Nephron progenitor cell (in vitro differentiated cells): Measurements from ENCODE around the gene NEAT1.

Experiments used
- DNase-seq: peaks from one replicate; pipeline ENCODE4 v3.0.0; 2021
- H3K27ac Mint-ChIP-seq: 2 replicates; pipeline ENCODE4 v1.8.0; 2021; ENCODE audit warnings: mild to moderate bottlenecking, moderate library complexity, mixed read lengths
- H3K27me3 Mint-ChIP-seq: 2 replicates; pipeline ENCODE4 v1.8.0; 2021; ENCODE audit warnings: mild to moderate bottlenecking, low read depth, mixed read lengths; ENCODE audit not compliant: poor library complexity
- H3K36me3 Mint-ChIP-seq: 2 replicates; pipeline ENCODE4 v1.8.0; 2021; ENCODE audit warnings: low read depth, mixed read lengths
- H3K4me1 Mint-ChIP-seq: 2 replicates; pipeline ENCODE4 v1.8.0; 2021; ENCODE audit warnings: mixed read lengths
- H3K4me3 Mint-ChIP-seq: 2 replicates; pipeline ENCODE4 v1.8.0; 2021; ENCODE audit warnings: mild to moderate bottlenecking, moderate library complexity, mixed read lengths
- H3K9me3 Mint-ChIP-seq: 2 replicates; pipeline ENCODE4 v1.8.0; 2021; ENCODE audit warnings: mild to moderate bottlenecking, moderate library complexity, mixed read lengths
- TF ChIP-seq, protein P1 (sequence below): fragments of 200-600 bp; sonication (generic); IDR thresholded peaks from 2 replicates; pipeline ENCODE4 v1.5.0; 2021; ENCODE audit warnings: antibody characterized with exemption

The NEAT1 gene

DNA sequence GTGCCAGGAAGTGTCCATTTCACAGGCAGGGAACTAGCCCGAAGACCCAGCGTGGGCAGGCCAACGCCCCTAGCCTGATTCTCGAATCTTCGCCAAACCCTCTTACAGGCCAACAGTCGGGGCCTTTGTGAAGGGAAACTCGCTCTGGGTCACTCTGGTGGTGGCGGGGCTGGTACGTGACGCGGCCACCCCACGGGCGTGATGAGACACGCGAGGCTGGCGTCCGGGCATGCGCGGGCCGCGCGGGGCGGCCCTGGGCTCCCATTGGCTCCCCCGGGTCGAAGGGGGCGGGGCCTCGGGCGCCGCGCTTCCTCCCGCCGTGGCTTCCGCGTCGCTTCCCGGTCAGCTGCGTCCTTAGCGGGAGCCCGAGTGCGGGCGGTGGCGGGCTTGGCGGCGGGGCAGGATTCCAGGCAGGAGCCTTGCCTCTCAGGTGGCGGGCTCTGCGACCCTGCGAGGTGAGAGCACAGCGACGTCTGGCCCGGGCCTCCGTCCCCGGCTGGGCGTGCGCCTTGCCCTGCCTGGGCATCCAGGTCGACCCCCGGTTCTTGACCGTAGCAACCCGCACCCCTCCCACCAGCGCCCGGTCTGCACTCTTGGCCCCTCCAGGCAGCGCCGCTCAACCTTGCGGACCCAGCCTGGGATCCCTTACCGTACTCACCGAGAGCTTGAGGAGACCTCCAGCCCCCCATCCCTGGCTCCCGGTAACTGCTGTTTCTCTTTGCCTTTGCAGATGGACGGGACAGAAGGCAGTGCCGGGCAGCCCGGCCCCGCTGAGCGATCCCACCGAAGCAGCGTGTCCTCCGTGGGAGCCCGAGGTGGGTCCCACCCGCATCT is 36.1 kb upstream of the NEAT1 start, which contains the start of gene FRMD8:
FRMD8 (plus strand) TSS at position 331 of the 834 bp plus-strand sequence; CDS start at position 731, 400 bp downstream.
- TF ChIP-seq, protein P1, sequence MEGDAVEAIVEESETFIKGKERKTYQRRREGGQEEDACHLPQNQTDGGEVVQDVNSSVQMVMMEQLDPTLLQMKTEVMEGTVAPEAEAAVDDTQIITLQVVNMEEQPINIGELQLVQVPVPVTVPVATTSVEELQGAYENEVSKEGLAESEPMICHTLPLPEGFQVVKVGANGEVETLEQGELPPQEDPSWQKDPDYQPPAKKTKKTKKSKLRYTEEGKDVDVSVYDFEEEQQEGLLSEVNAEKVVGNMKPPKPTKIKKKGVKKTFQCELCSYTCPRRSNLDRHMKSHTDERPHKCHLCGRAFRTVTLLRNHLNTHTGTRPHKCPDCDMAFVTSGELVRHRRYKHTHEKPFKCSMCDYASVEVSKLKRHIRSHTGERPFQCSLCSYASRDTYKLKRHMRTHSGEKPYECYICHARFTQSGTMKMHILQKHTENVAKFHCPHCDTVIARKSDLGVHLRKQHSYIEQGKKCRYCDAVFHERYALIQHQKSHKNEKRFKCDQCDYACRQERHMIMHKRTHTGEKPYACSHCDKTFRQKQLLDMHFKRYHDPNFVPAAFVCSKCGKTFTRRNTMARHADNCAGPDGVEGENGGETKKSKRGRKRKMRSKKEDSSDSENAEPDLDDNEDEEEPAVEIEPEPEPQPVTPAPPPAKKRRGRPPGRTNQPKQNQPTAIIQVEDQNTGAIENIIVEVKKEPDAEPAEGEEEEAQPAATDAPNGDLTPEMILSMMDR, result no peak
- Mint-ChIP-seq H3K4me3 (peak within 1 kb of the TSS; percentile 87), H3K4me1 (peaks cover 69% of the 10 kb centered on the region), H3K27ac (no peak within 1 kb of the TSS), H3K36me3 (no peaks in the 10 kb centered on the region), H3K27me3 (peaks cover 3% of the 10 kb centered on the region), H3K9me3 (no peaks in the 10 kb centered on the region)
- peak; percentile 92 for DNase-seq

DNA sequence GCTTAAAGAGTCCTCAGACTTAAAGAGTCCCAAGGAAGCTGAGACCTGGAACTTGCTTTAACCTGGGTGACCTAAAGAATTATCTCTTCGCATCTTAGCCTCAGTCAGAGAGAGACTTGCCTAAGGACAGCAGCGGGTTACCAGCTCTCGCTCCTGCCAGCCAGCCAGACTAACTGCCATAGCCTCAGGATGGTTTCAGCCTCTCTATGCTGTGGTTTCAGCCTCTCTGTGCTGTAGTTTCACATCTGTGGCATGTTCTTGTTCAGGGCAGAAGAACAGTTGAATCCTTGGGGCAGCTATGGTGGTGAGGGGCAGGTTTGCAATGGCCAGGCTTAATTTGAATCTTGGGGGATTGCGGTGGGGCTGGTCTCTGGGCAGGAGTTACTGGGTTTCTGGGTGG is 33.9 kb upstream of the NEAT1 start:
- H3K9me3 Mint-ChIP-seq, result no peaks in the 10 kb centered on the region
- peak overlapping the region; percentile 48 for H3K4me3 Mint-ChIP-seq
- peaks cover 62% of the 10 kb centered on the region for H3K4me1 Mint-ChIP-seq
- H3K27ac Mint-ChIP-seq, result no peak overlapping the region
- TF ChIP-seq, protein P1, result no peak
- H3K36me3 Mint-ChIP-seq, result no peaks in the 10 kb centered on the region
- H3K27me3 Mint-ChIP-seq, result peaks cover 3% of the 10 kb centered on the region
- DNase-seq, result no peak

GRCh38 chr11:65389294-65389980 is 33.2 kb upstream of the NEAT1 start:
- Mint-ChIP-seq H3K9me3 (no peaks in the 10 kb centered on the region), H3K27me3 (peaks cover 3% of the 10 kb centered on the region), H3K36me3 (no peaks in the 10 kb centered on the region), H3K4me1 (peaks cover 54% of the 10 kb centered on the region), H3K27ac (peak overlapping the region; percentile 71), H3K4me3 (peak overlapping the region; percentile 8)
- TF ChIP-seq, protein P1, result no peak
- no peak for DNase-seq

GRCh38 chr11:65390099-65390941 is 32.3 kb upstream of the NEAT1 start:
- TF ChIP-seq, protein P1, result no peak
- H3K36me3 Mint-ChIP-seq, result no peaks in the 10 kb centered on the region
- H3K27ac Mint-ChIP-seq, result peak overlapping the region; percentile 71
- no peaks in the 10 kb centered on the region for H3K9me3 Mint-ChIP-seq
- peaks cover 49% of the 10 kb centered on the region for H3K4me1 Mint-ChIP-seq
- no peaks in the 10 kb centered on the region for H3K27me3 Mint-ChIP-seq
- peak overlapping the region; percentile 8 for H3K4me3 Mint-ChIP-seq
- no peak for DNase-seq

DNA sequence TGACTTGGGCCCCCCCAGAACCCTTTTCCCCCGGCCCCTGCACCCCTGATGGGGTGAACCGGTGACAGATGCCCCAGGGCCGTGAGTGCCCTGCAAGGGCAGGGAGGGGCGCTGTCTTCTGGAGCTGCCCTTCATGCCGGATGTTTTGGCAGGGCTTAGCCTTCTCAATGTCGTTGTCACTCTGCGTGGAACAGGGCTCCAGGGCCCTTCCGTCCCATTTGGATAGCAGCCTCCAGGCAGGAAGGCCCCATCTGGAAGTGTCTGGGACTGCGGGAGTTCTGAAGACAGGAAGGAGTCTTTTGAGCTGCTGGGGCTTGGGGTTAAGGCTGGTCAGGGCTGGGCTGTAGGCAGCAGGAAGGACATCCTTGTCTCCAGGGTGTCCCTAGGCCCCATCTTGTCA is 31.6 kb upstream of the NEAT1 start:
- no peak overlapping the region for H3K4me3 Mint-ChIP-seq

More for the DNA sequence above, 31.6 kb upstream of the NEAT1 start:
- H3K36me3 Mint-ChIP-seq, result no peaks in the 10 kb centered on the region
- peak overlapping the region; percentile 22 for H3K27ac Mint-ChIP-seq
- no peak for DNase-seq
- peaks cover 49% of the 10 kb centered on the region for H3K4me1 Mint-ChIP-seq
- H3K27me3 Mint-ChIP-seq, result no peaks in the 10 kb centered on the region
- no peaks in the 10 kb centered on the region for H3K9me3 Mint-ChIP-seq
- TF ChIP-seq, protein P1, result no peak
